ENCODE measurements around the gene CD70.

DNA sequence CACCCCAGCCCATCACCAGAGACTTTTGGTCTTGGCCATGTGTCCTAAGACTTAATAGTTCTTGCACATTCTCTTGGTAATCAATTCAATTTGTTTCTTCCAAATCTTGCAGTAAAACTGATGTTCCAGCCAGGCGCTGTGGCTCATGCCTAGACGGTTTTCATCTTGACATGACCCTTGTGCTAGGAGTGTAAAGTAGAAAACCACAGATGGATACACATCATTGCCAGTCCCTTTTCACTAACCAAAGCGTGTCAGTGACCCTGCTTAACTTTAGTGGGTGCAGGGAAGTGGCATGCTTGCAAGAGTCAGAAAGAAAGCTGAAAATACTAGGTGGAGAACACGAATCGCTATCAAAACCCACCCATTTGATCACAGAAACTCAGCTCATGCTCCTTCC lies 18.0 kb upstream of the CD70 start:
- no peak for TF ChIP-seq POLR2A (IDR thresholded peaks at IDR 0.05)
- TF ChIP-seq, protein P1, sequence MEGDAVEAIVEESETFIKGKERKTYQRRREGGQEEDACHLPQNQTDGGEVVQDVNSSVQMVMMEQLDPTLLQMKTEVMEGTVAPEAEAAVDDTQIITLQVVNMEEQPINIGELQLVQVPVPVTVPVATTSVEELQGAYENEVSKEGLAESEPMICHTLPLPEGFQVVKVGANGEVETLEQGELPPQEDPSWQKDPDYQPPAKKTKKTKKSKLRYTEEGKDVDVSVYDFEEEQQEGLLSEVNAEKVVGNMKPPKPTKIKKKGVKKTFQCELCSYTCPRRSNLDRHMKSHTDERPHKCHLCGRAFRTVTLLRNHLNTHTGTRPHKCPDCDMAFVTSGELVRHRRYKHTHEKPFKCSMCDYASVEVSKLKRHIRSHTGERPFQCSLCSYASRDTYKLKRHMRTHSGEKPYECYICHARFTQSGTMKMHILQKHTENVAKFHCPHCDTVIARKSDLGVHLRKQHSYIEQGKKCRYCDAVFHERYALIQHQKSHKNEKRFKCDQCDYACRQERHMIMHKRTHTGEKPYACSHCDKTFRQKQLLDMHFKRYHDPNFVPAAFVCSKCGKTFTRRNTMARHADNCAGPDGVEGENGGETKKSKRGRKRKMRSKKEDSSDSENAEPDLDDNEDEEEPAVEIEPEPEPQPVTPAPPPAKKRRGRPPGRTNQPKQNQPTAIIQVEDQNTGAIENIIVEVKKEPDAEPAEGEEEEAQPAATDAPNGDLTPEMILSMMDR (IDR thresholded peaks at IDR 0.05), result no peak

Measured in stomach (tissue), 4 donors.